Vagina (tissue), 2 donors: ENCODE results near the gene PRLHR.

Experiments used
- CTCF ChIP-seq, 3 experiments: fragments of 450-650 bp in 2 of 3; fragments of 200-600 bp in 1 of 3; sonication (generic) in 1 of 3; IDR thresholded peaks; one replicate each; pipeline ENCODE4 v1.5.1; 2017 to 2019; ENCODE audit warnings: antibody characterized with exemption in 3 of 3, mild to moderate bottlenecking in 2 of 3, moderate library complexity in 2 of 3
- POLR2A ChIP-seq, 2 donors: fragments of 450-650 bp; IDR thresholded peaks; one replicate each; pipeline ENCODE4 v1.6.1; 2017; ENCODE audit warnings: antibody characterized with exemption in 2 of 2, mild to moderate bottlenecking in 2 of 2, moderate library complexity in 2 of 2

DNA sequence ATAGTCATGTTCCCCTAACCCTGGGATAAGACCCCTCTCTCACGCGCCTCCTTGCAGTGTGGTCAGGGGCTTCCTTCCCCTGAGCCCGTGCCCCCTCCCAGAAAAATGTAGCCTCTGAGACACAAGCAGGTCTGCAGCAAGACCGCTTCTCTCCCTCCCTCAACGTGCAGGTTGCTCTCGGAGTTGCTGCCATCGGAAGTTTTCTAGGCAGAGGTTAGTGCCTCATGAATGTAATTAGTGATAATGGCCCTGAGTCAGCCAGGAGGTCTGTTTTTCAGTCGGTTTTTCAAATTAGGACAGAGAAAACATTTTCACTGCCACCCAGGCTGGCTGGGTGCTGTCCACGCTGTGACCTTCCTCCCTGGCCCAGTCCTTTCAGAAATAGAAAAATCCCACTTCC lies 43.2 kb upstream of the PRLHR start:
- TF ChIP-seq CTCF (IDR thresholded peaks at IDR 0.05) (no peak), POLR2A (IDR thresholded peaks at IDR 0.05) (no peak)
